DMS 273 (cell line): Measurements from ENCODE around the gene WNT7B.
A peak's percentile ranks its signal among the peaks of the same experiment; 100 is the strongest.

ENCODE experiments used
- DNase-seq: peaks from one replicate; lab custom pipeline; 2025; ENCODE audit not compliant: unreplicated experiment; lab: John Stamatoyannopoulos, UW

WNT7B gene

DNA sequence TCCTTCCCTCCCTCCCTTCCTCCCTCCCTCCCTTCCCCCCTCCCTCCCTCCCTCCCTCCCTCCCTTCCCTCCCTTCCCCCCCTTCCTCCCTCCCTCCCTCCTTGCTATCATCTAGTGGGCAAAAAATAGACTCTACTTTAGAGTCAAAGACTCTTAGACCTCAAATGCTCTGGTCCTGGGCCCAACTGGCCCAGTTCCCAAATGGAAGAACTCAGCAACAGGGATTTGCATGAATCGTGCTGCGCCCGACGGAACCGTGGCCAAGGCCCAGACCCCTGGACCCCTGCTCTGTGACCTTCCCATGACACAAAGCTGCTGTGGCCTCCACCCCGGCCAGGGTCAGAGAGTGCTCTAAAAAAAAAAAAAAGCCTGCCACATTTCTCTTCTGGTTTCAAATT, 97.4 kb downstream of the WNT7B start:
- no peak for DNase-seq

DNA sequence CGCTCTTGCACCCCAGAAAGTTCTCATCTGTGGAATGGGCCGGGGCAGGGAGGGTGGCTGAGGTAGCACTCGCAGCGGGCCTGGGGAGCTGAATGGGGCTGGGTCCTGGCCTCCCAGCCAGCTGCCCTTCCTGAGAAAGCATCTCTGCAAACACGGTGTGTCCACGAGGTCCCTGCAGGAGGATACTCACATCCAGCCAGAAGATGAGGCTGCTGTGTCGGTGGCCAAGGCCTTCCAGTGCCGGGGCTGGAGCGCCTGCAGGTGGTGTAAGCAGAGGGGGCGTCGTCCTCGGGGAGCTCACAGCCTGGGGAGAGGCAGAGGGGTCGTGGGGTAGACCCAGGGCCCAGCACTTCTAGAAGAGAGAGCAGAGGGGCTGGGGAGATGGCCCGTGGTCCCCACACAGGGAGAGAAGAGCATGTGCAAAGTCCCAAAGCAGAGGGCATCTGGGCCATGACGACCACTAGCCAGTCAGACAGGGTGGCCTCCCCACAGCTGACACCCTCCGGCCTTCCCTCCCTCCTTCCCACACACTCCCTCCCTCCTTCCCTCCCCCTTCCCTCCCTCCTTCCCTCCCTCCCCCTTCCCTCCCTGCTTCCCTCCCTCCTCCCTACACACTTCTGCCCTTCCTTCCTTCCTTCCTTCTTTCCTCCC, 97.9 kb downstream of the WNT7B start:
- DNase-seq, result peak; percentile 51

DNA sequence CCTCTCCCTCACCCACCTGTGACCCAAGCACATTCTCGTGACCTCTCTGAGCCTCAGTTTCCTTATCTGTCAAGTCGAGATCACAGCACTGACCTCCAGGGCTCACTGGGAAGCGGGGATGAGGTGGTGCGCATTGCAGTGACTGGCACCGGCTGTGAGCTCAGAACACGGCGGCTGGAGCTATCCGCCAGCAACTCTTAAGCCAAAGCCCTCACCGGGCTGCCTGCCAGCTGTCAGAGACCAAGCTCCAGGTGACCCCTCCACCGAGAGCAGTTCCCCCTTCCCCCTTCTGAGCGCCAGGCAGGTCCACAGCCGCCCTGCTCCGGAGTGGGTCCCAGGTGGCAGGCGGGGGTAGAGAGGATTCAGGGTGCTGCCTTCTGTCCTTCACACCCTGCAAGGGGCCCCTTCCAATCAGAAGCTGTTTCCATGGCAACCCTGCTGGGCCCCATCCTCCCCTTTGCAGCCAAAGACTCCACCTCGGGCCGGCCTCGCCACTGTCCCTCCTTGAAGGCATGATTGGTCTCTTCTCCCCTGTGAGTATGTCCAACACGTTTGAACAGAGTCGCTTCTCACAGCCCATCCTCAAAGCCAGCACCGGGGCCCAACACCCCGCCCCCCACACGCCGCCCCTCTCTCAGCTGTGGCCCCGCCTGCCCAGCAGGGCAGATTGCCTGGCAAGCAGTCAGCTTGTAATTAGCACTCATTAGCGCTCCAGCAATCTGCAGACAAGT, 98.7 kb downstream of the WNT7B start:
- DNase-seq, result peak; percentile 79

DNA sequence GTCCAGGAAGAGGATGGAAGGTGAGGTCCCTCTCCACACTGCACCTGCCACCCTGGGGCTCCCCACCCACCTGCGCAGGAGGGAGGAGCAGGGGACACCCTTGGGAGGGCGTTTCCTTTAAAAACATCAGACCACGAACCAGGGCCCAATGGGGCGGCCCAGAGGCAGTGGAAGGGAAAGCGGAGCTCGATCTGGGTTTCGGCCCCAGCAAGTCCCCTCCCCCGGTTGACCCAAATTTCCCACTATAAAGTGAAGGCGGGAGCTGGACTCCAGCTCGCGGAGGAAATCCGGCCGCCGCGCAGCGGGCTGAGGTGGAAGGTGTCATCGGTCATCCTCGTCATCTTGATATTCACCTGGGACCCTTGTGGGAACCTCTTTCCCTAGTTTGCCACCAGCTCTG, 99.3 kb downstream of the WNT7B start:
- no peak for DNase-seq

DNA sequence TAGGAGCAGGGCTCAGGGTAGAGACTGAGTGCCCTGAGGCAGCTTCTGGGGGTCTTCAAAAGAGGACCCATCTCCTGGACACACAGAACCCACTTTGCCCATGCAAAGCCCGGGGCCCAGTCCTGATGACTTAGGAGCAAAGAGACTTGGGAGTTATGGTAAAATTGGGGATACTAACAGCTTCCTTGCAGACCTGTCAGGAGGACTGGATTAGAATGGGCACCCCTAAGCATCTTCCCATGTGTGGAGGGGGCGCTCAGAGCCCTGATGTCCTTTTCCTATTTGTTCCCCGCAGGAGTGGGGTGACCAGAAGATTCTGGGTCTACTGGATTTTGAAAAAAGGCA, 100.0 kb downstream of the WNT7B start:
- no peak for DNase-seq

DNA sequence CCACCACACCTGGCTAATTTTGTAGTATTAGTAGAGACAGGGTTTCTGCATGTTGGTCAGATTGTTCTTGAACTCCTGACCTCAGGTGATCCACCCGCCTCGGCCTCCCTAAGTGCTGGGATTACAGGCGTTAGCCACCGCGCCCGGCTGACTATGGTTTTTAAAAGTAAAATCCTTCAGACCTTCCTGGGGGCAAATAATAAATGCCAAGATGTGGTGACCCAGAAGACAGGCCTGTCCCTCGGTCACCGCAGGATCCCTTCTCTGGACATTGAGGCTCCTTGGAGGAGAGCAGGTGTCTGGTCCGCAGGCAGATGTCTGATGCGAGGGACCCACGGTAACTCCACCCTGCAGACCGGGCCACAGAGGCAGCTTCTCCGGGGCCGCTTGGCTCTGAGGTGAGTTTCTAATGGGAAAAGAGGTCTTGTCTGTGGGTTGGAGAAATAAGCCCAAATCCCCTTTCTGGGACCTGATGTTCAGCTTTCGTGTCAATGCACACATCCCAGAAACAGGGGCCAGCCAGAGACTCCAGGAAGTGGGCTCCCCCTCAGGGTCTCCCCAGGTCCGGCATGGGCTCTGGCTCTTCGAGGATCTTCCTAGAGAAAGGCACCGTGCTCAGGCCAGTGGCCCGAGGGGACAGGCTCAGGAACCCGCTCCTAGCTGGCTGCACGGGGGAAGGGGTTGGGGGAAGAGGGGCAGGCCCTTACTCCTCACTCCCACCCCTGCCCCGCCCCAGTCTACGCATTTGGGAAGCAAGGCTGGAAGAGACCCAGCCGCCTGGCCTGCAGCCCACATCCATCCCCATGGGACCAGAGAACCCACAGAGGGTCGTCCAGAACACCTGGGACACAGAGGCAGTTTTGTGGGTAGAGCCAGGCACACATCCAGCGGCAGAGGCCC, 100.6 kb downstream of the WNT7B start:
- DNase-seq, result no peak

DNA sequence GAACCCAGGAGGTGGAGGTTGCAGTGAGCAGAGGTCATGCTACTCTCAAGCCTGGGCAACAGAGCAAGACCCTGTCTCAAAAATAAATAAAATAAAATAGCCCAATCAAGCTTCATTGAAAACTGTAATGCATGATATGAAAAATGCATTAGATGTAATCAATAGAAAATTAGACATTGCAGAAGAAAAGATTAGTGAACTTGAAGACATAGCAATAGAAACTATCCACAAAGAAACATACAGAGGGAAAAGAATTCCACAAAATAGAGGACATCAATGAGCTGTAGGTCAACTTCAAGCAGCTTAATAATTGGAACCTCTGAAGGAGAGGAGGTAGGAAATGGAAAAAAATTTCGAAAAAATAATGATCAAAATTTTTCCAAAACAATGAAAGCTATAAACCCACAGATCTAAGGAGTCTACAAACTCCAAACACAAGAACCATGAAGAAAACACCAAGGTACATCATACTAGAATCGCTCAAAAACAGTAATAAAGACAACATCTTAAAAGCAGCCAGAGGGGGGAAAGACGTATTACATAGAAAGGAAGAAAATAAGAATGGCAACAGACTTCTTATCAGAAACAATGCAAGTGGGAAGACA, 104.2 kb downstream of the WNT7B start:
- DNase-seq, result no peak

DNA sequence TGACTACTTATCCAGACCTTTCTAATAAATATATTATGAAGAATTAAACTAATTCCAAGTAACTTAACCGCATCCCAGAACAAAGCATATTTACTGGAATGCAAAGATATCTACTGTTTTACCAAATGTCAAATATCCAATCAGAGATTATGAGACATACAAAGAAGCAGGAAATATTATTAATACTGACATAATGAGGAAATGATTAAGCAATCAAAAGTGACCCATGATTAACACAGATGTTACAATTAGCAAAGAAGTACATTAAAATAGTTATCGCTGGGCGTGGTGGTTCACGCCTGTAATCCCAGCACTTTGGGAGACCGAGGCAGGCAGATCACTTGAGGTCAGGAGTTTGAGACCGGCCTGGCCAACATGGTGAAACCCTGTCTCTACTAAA, 105.2 kb downstream of the WNT7B start:
- no peak for DNase-seq
